GM12878 (cell line): Measurements from ENCODE around the gene EXOC4. TPM values are rescaled to one million over a fixed set of nuclear protein-coding genes. Genes with fewer than 3 reads are reported as not detected.

Experiments
- ATAC-seq: fragments of 200-7000 bp; cut with Tn5 transposase; 3 replicates; pipeline ENCODE4 v1.9.1; 2020; ENCODE audit warnings: mild to moderate bottlenecking, moderate library complexity
- BruUV-seq: library from RNA; stranded (reverse); fragments of 400-500 nt; replicated peaks from 2 replicates; lab custom pipeline; 2021; lab: Mats Ljungman, UMichigan
- CTCF ChIA-PET: fragments of 300-600 bp; sonication (Branson Sonifier 250); formaldehyde crosslinking; extraction: SDS; loops from one replicate; lab custom pipeline; 2021; ENCODE audit warnings: inconsistent platforms; lab: Yijun Ruan, JAX
- POLR2A ChIA-PET: fragments of 350-600 bp; formaldehyde crosslinking; extraction: SDS; loops from one replicate; lab custom pipeline; 2021; ENCODE audit warnings: inconsistent platforms; lab: Charles Lee
- RAD21 ChIA-PET: fragments of 300-600 bp; sonication (Branson Sonifier 250); formaldehyde crosslinking; loops from one replicate; lab custom pipeline; 2023; ENCODE audit warnings: antibody characterized with exemption; ENCODE audit not compliant: unreplicated experiment; lab: Charles Lee
- SMC1A ChIA-PET: fragments of 300-600 bp; sonication (Branson Sonifier 250); formaldehyde crosslinking; loops from one replicate; lab custom pipeline; 2023; ENCODE audit not compliant: unreplicated experiment, uncharacterized antibody; lab: Charles Lee
- DNase-seq: peaks from one replicate; pipeline ENCODE4 v3.0.0-alpha.2; 2011; ENCODE audit warnings: low read depth, low spot score
- FAIRE-seq: peaks from 3 replicates; lab custom pipeline; 2011; peaks lifted over from hg19 to GRCh38; lab: Jason Lieb, UNC
- H2AFZ ChIP-seq: 2 replicates; pipeline ENCODE4 v1.6.0; 2011; ENCODE audit warnings: low read depth, low read length, control low read depth; ENCODE audit not compliant: control insufficient read depth
- H3K27ac ChIP-seq: 2 replicates; pipeline ENCODE4 v1.5.1; 2011; ENCODE audit warnings: control low read depth; ENCODE audit not compliant: control insufficient read depth, insufficient read depth
- H3K27me3 ChIP-seq, 2 experiments: replicated peaks in 1 of 2; 2 replicates each; pipeline versions ENCODE4 v1.6.0 to v1.6.1; 2011; ENCODE audit warnings: low read length in 1 of 2; ENCODE audit not compliant: control insufficient read depth in 2 of 2, insufficient read depth in 2 of 2
- H3K36me3 ChIP-seq, 2 experiments: 2 replicates each; pipeline ENCODE4 v1.5.1; 2011; ENCODE audit warnings: low read length in 1 of 2; ENCODE audit not compliant: control insufficient read depth in 2 of 2, insufficient read depth in 2 of 2
- H3K4me1 ChIP-seq: 2 replicates; pipeline ENCODE4 v1.6.1; 2011; ENCODE audit warnings: mild to moderate bottlenecking, low read length, moderate library complexity, mixed read lengths; ENCODE audit not compliant: control insufficient read depth, insufficient read depth
- H3K4me2 ChIP-seq: 2 replicates; pipeline ENCODE4 v1.6.0; 2011; ENCODE audit warnings: control low read depth; ENCODE audit not compliant: control insufficient read depth, insufficient read depth
- H3K4me3 ChIP-seq: fragments of 200-600 bp; sonication (generic); 2 replicates; pipeline ENCODE4 v1.5.1; 2016
- H3K79me2 ChIP-seq: 2 replicates; pipeline ENCODE4 v1.6.0; 2011; ENCODE audit warnings: low read length; ENCODE audit not compliant: control insufficient read depth, insufficient read depth
- H3K9ac ChIP-seq: 2 replicates; pipeline ENCODE4 v1.8.0; 2011; ENCODE audit warnings: low read length, control low read depth, mixed read lengths; ENCODE audit not compliant: control insufficient read depth, insufficient read depth
- H3K9me3 ChIP-seq: replicated peaks from 3 replicates; pipeline ENCODE4 v1.5.1; 2011; ENCODE audit warnings: mild to moderate bottlenecking, low read length; ENCODE audit not compliant: control insufficient read depth, insufficient read depth
- H4K20me1 ChIP-seq: 2 replicates; pipeline ENCODE4 v1.6.0; 2011; ENCODE audit not compliant: control insufficient read depth, insufficient read depth
- BRCA1 ChIP-seq: IDR thresholded peaks from 2 replicates; pipeline ENCODE4 v1.6.1; 2011; ENCODE audit warnings: low read depth, low read length, improper control_type of control experiment
- CBX5 ChIP-seq: sonication (generic); IDR thresholded peaks from 2 replicates; pipeline ENCODE4 v1.6.1; 2016; ENCODE audit warnings: low read depth, moderate library complexity, mild to moderate bottlenecking, inconsistent platforms
- CREM ChIP-seq: IDR thresholded peaks from 2 replicates; pipeline ENCODE4 v1.6.1; 2014; ENCODE audit warnings: antibody characterized with exemption, low read depth
- FOS ChIP-seq: IDR thresholded peaks from 3 replicates; pipeline ENCODE4 v1.6.1; 2011; ENCODE audit warnings: borderline replicate concordance; ENCODE audit not compliant: insufficient read length; ENCODE audit errors: extremely low read depth
- HCFC1 ChIP-seq: fragments of 150-350 bp; IDR thresholded peaks from 2 replicates; pipeline ENCODE4 v1.6.1; 2014; ENCODE audit warnings: low read length
- HDAC6 ChIP-seq: fragments of 200-600 bp; sonication (generic); IDR thresholded peaks from one replicate; pipeline ENCODE4 v1.8.0; 2017; ENCODE audit warnings: antibody characterized with exemption; ENCODE audit not compliant: unreplicated experiment
- KLF5 ChIP-seq: fragments of 450-650 bp; IDR thresholded peaks from 2 replicates; pipeline ENCODE4 v1.6.1; 2014; ENCODE audit warnings: mild to moderate bottlenecking; ENCODE audit not compliant: partially characterized antibody
- MEF2B ChIP-seq: fragments of 450-650 bp; IDR thresholded peaks from 2 replicates; pipeline ENCODE4 v1.6.1; 2018; ENCODE audit warnings: mild to moderate bottlenecking, moderate library complexity; ENCODE audit not compliant: partially characterized antibody, poor library complexity, severe bottlenecking
- MTA3 ChIP-seq: IDR thresholded peaks from 2 replicates; pipeline ENCODE4 v1.6.1; 2012; ENCODE audit warnings: low read length, inconsistent platforms, borderline replicate concordance
- SMARCA5 ChIP-seq: fragments of 450-650 bp; IDR thresholded peaks from 2 replicates; pipeline ENCODE4 v1.6.1; 2017; ENCODE audit warnings: mild to moderate bottlenecking
- STAT1 ChIP-seq: fragments of 450-650 bp; conservative IDR thresholded peaks from 2 replicates; pipeline ENCODE4 v1.6.1; 2014; ENCODE audit warnings: antibody characterized with exemption, mild to moderate bottlenecking
- SUPT20H ChIP-seq: IDR thresholded peaks from 2 replicates; pipeline ENCODE4 v1.6.1; 2011; ENCODE audit warnings: low read depth, mild to moderate bottlenecking, low read length, moderate library complexity, borderline replicate concordance; ENCODE audit not compliant: control insufficient read depth
- TCF3 ChIP-seq: IDR thresholded peaks from 2 replicates; pipeline ENCODE4 v1.6.1; 2012; ENCODE audit warnings: low read depth, mild to moderate bottlenecking, low read length, borderline replicate concordance; ENCODE audit not compliant: insufficient read depth
- YBX1 ChIP-seq: fragments of 450-650 bp; IDR thresholded peaks from 2 replicates; pipeline ENCODE4 v1.6.1; 2016; ENCODE audit warnings: antibody characterized with exemption
- ZNF24 ChIP-seq: fragments of 450-650 bp; IDR thresholded peaks from 2 replicates; pipeline ENCODE4 v1.6.1; 2017; ENCODE audit warnings: antibody characterized with exemption, mild to moderate bottlenecking
- WGBS: methylation state at CpG from one replicate; pipeline ENCODE4 v1.1.6; 2016; ENCODE audit warnings: low lambda C conversion rate; ENCODE audit not compliant: insufficient replicate concordance, insufficient coverage; ENCODE audit errors: missing lambda C conversion rate; 5-methylcytosine and 5-hydroxymethylcytosine counted together
- in situ Hi-C: fragments of 300-500 bp; cut with MboI; formaldehyde crosslinking; loops from 9 replicates; pipeline ENCODE4 v1.14.3; 2018; ENCODE audit warnings: mixed read lengths
- intact Hi-C: fragments of 100-400 bp; cut with micrococcal nuclease; formaldehyde crosslinking; loops from one replicate; pipeline ENCODE4 v1.14.2; 2022; ENCODE audit not compliant: unreplicated experiment
- polyA plus RNA-seq, 11 experiments: library from polyadenylated mRNA; depleted of rRNA in 4 of 11; unstranded in 6 of 11; stranded (reverse) in 5 of 11; fragments of >200 nt; fragmentation: Nextera tagmentation in 4 of 11; fragmentation: Illumina TruSeq in 1 of 11; extraction: Ambion mirVana in 4 of 11; extraction: Trizol in 1 of 11; gene quantifications; 1 replicate in 1 of 11; 2 replicates in 10 of 11; pipeline versions ENCODE4 v1.2.1 to v1.2.3, GENCODE V29; 2011 to 2016; ENCODE audit warnings: inconsistent platforms in 2 of 11, missing spikeins in 2 of 11, low read depth in 1 of 11
- total RNA-seq, 4 experiments: library from RNA; depleted of rRNA in 3 of 4; stranded (reverse); fragments of >200 nt in 3 of 4; fragmentation: Illumina TruSeq in 1 of 4; extraction: Trizol in 1 of 4; gene quantifications; 2 replicates each; pipeline versions ENCODE4 v1.2.1 to v1.2.3, GENCODE V29; 2013 to 2021

EXOC4 gene
- total and polyA plus RNA-seq, 10 of the 15 experiments (the other 5 are each of a cell fraction or from before 2014, with no cell fraction given), result 13.2 to 44.5 (median 29.6) TPM

DNA sequence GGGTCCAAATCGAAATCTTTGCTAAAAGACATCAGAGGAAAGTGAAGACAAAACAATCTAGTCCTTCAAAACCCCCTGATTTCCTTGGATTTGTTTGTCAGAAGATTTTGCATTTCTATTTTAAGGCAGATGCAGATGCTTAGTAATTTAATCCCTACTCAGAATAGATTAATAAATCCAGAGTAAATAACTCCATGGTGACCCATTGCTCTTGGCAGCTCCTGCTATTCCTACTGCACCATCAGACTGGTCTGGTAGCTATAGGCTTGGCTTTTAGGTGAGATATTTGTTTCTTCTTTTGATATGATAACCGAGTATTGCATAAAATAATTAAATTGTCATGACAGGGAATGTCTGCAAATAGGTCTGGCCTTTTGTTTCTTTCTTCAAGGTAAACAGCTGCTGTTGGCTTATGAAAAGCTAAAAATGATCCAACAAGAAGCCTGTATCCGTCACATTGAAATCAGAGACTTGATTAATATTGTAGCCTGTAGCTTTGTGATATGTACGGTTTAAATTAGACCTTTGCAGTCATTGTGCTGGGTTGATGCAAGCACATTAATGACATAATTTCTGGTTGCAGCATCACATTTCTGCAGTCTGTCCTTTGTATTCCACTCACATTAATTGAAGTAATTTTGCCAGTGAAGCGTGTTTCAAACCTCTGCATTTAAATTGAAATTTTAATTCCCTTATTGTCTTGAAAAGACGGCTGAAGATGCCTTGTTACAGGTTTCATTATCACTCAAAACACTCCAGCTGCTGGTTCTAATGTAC, 40.7 kb downstream of the EXOC4 start:
- RAD21 ChIA-PET, result no interaction called here
- DNase-seq, result no peak
- no peak for ATAC-seq
- no peak for TF ChIP-seq SMARCA5
- no peak for TF ChIP-seq MEF2B
- TF ChIP-seq STAT1, result no peak
- no peak for TF ChIP-seq MTA3
- no peak for TF ChIP-seq CBX5
- no peak for TF ChIP-seq TCF3
- TF ChIP-seq ZNF24, result no peak
- no peak for TF ChIP-seq SUPT20H
- no peak for TF ChIP-seq KLF5
- no peak for TF ChIP-seq FOS
- no peak for TF ChIP-seq YBX1
- no peak for TF ChIP-seq CREM
- TF ChIP-seq HDAC6, result no peak
- no peak for TF ChIP-seq HCFC1
- no peak for TF ChIP-seq BRCA1
- TF ChIP-seq, all 136 proteins: peak for 0
- no peak for FAIRE-seq
- no peak overlapping the region for H3K9ac ChIP-seq
- H3K27ac ChIP-seq, result no peak overlapping the region
- intact Hi-C loops (no loop called here), in situ Hi-C loops (no loop called here)
- ChIA-PET POLR2A (no interaction called here), SMC1A (interaction anchor here (1.1 to 1.4 kb wide), 6 partner anchors 8 to 604 kb away, joined by 3 to 8 read pairs (median 4); no protein-coding TSS in a partner anchor), CTCF (interaction anchor here (1.3 kb wide), 1 partner anchor 20 kb away, joined by 3 read pairs; no protein-coding TSS in a partner anchor)
- H3K4me2 ChIP-seq, result no peak overlapping the region
- no peaks in the 10 kb centered on the region for H3K79me2 ChIP-seq
- H2AFZ ChIP-seq, result no peak overlapping the region
- H4K20me1 ChIP-seq, result no peaks in the 10 kb centered on the region
- H3K9me3 ChIP-seq, result no peaks in the 10 kb centered on the region
- 86% methylated on average over 6 of the region's 6 CpGs for WGBS
- H3K4me1 ChIP-seq, result no peaks in the 10 kb centered on the region
- BruUV-seq, result no TSS peak
- H3K36me3 ChIP-seq, result peaks cover 0 to 11% of the 10 kb centered on the region in 2 experiments; a peak in 2 of 4 replicates
- H3K4me3 ChIP-seq, result no peak overlapping the region
- H3K27me3 ChIP-seq, result no peaks in the 10 kb centered on the region
